ENCODE data around the gene TBC1D22A.

- TF ChIP-seq POLR2A (IDR thresholded peaks at IDR 0.05) (no peak), CTCF (IDR thresholded peaks at IDR 0.05) (no peak), EP300 (IDR thresholded peaks at IDR 0.05) (no peak)
Measured at GRCh38 chr22:46946383-46946962, 184.0 kb downstream of the TBC1D22A start.
